ENCODE results near the gene UPK3A. TPM values are rescaled to one million over a fixed set of nuclear protein-coding genes. Genes with fewer than 3 reads are reported as not detected.
"Not testable (repeated sequence)": the region's sequence is repeated elsewhere in the genome, so short reads cannot be mapped to it uniquely, and the experiment has no call there.

The UPK3A gene
- total RNA-seq, 1 donor from 2014 or later = 2.0 TPM

- no peak for DNase-seq (ENCODE audit: low read depth)
- H3K4me3 ChIP-seq (ENCODE audit: low read depth, low read length) = no peak overlapping the region
- TF ChIP-seq CTCF (conservative IDR thresholded peaks at IDR 0.05; ENCODE audit: low read depth, low read length) = no peak
Measured at GRCh38 chr22:45273452-45274075, 11.2 kb upstream of the UPK3A start.

GRCh38 chr22:45276507-45277105, 8.1 kb upstream of the UPK3A start:
- no peak for DNase-seq (ENCODE audit: low read depth)
- TF ChIP-seq CTCF (conservative IDR thresholded peaks at IDR 0.05; ENCODE audit: low read depth, low read length) = no peak
- H3K4me3 ChIP-seq (ENCODE audit: low read depth, low read length) = no peak overlapping the region

GRCh38 chr22:45277720-45278119, 7.0 kb upstream of the UPK3A start:
- not testable (repeated sequence) for DNase-seq (ENCODE audit: low read depth); H3K4me3 ChIP-seq (ENCODE audit: low read depth, low read length)

- DNase-seq (ENCODE audit: low read depth) = no peak
- no peak for TF ChIP-seq CTCF (conservative IDR thresholded peaks at IDR 0.05; ENCODE audit: low read depth, low read length)
- no peak overlapping the region for H3K4me3 ChIP-seq (ENCODE audit: low read depth, low read length)
Measured at GRCh38 chr22:45278125-45278524, 6.6 kb upstream of the UPK3A start.

- no peak for DNase-seq (ENCODE audit: low read depth)
- no peak overlapping the region for H3K4me3 ChIP-seq (ENCODE audit: low read depth, low read length)
- no peak for TF ChIP-seq CTCF (conservative IDR thresholded peaks at IDR 0.05; ENCODE audit: low read depth, low read length)
Measured at GRCh38 chr22:45280587-45280980, 4.2 kb upstream of the UPK3A start.

GRCh38 chr22:45281010-45281409, 3.7 kb upstream of the UPK3A start:
- DNase-seq (ENCODE audit: low read depth) = no peak
- no peak for TF ChIP-seq CTCF (conservative IDR thresholded peaks at IDR 0.05; ENCODE audit: low read depth, low read length)
- H3K4me3 ChIP-seq (ENCODE audit: low read depth, low read length) = no peak overlapping the region

GRCh38 chr22:45285263-45286058, 712 bp downstream of the UPK3A start:
- DNase-seq (ENCODE audit: low read depth) = no peak
- no peak for TF ChIP-seq CTCF (conservative IDR thresholded peaks at IDR 0.05; ENCODE audit: low read depth, low read length)
- H3K4me3 ChIP-seq (ENCODE audit: low read depth, low read length) = no peak overlapping the region
